ENCODE measurements around the gene MERTK. TPM values are rescaled to one million over a fixed set of nuclear protein-coding genes. Genes with fewer than 3 reads are reported as not detected.

MERTK gene
- total and polyA plus RNA-seq, 2 donors (not counting 1 experiment from before 2014, with no cell fraction given) = 0.04 to 0.34 TPM

DNA sequence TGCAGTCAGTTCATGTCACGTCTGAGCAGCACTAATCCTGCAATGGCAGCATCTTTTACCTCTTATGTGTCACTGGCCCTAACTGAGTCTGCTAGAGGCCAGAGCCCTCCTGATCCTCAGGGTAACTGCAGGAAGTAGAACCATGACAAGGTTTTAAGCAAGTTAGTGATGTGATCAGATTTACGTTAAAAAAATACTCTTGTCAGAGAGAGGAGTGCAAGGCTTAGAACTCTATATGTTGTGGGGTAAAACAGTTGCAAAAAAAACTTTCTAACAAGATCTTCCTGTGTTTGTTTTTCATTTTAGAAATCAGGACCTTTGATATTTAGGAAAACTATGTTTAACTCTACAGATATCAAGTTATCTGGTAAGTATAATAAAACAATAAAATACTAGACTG, 161.3 kb downstream of the MERTK start:
- Histone ChIP-seq H4K20me1 (ENCODE audit: control insufficient read depth, insufficient read depth, low read length, poor library complexity, severe bottlenecking) (peaks cover 10% of the 10 kb centered on the region), H3K4me1 (ENCODE audit: control insufficient read depth in 2 of 2, insufficient read depth in 2 of 2, low read length in 2 of 2) (peaks cover 10 to 11% of the 10 kb centered on the region in 2 donors), H2AFZ (ENCODE audit: insufficient read depth, low read depth, low read length, poor library complexity, severe bottlenecking) (no peak overlapping the region), H3K36me3 (replicated peaks in 1 of 2; ENCODE audit: control extremely low read depth in 1 of 2, control insufficient read depth in 1 of 2, extremely low read depth in 1 of 2, insufficient read depth in 2 of 2, low read length in 1 of 2) (peaks cover 6 to 35% of the 10 kb centered on the region in 2 experiments), H3K79me2 (ENCODE audit: control insufficient read depth, insufficient read depth, low read length) (peaks cover 58% of the 10 kb centered on the region), H3K4me2 (replicated peaks; ENCODE audit: low read depth, low read length, poor library complexity, severe bottlenecking) (no peak overlapping the region), H3K27me3 (replicated peaks in 1 of 4; ENCODE audit: control extremely low read depth in 1 of 4, control insufficient read depth in 3 of 4, insufficient read depth in 4 of 4, low read length in 3 of 4) (no peaks in the 10 kb centered on the region), H3K9me3 (ENCODE audit: control extremely low read depth in 1 of 3, control insufficient read depth in 2 of 3, insufficient read depth in 1 of 3, low read length in 2 of 3) (no peaks in the 10 kb centered on the region), H3K4me3 (ENCODE audit: control extremely low read depth in 1 of 5, extremely low read depth in 1 of 5, insufficient read depth in 1 of 5, low read depth in 2 of 5, low read length in 4 of 5) (no peak overlapping the region), H3K27ac (ENCODE audit: low read length in 2 of 2) (no peak overlapping the region), H3K9ac (ENCODE audit: low read length) (no peak overlapping the region)
- TF ChIP-seq, protein P1, sequence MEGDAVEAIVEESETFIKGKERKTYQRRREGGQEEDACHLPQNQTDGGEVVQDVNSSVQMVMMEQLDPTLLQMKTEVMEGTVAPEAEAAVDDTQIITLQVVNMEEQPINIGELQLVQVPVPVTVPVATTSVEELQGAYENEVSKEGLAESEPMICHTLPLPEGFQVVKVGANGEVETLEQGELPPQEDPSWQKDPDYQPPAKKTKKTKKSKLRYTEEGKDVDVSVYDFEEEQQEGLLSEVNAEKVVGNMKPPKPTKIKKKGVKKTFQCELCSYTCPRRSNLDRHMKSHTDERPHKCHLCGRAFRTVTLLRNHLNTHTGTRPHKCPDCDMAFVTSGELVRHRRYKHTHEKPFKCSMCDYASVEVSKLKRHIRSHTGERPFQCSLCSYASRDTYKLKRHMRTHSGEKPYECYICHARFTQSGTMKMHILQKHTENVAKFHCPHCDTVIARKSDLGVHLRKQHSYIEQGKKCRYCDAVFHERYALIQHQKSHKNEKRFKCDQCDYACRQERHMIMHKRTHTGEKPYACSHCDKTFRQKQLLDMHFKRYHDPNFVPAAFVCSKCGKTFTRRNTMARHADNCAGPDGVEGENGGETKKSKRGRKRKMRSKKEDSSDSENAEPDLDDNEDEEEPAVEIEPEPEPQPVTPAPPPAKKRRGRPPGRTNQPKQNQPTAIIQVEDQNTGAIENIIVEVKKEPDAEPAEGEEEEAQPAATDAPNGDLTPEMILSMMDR (IDR thresholded peaks at IDR 0.05) = no peak
- no peak for TF ChIP-seq EZH2 (IDR thresholded peaks at IDR 0.05; ENCODE audit: borderline replicate concordance, insufficient read depth, low read depth, low read length, poor library complexity, severe bottlenecking)
- Mint-ChIP-seq H3K9me3 (ENCODE audit: insufficient read depth) (no peaks in the 10 kb centered on the region), H3K27ac (no peak overlapping the region), H3K4me3 (no peak overlapping the region), H3K4me1 (peaks cover 50% of the 10 kb centered on the region), H3K27me3 (no peaks in the 10 kb centered on the region)
- CTCF ChIA-PET = no interaction called here
- WGBS (ENCODE audit: insufficient coverage) = 71% methylated on average over 1 of the region's 2 CpGs
- DNase-seq = no peak
- intact Hi-C loops (cut with micrococcal nuclease) = loop anchor here (5.0 to 10.0 kb wide), 3 partner anchors 588 to 1115 kb away; partner anchors contain the start of genes NT5DC4, PSD4 and SLC20A1
- POLR2A ChIA-PET = no interaction called here
- ATAC-seq (ENCODE audit: low read depth) = no peak

DNA sequence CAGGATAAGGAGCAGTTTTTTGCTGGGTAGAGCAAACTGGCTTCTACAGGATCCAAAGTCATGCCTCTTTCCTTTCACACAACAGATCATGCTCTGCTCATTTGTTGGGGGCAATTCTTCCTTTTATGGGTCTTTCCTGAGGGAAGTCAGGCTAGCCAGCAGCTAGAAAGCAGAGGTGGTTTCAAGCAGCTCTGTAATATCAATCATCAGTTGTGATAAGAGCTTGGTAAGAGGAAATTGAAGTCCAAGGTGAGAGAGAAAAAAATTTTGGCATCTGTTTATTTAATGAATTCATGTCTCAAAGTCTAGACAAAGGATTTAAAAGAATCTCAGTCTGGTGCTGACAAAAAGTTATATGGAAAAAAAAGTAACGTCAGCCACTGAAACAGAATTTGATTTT, 162.9 kb downstream of the MERTK start:
- peaks cover 57% of the 10 kb centered on the region for H3K79me2 ChIP-seq (ENCODE audit: control insufficient read depth, insufficient read depth, low read length)
- no peak for DNase-seq
- no peak overlapping the region for H3K27ac ChIP-seq (ENCODE audit: low read length in 2 of 2)
- no peaks in the 10 kb centered on the region for H3K27me3 Mint-ChIP-seq
- WGBS (ENCODE audit: insufficient coverage) = no CpG with 5 or more reads among the region's 1 CpG
- H3K4me1 Mint-ChIP-seq = peaks cover 52% of the 10 kb centered on the region
- H3K4me1 ChIP-seq (ENCODE audit: control insufficient read depth in 2 of 2, insufficient read depth in 2 of 2, low read length in 2 of 2) = peaks cover 9 to 13% of the 10 kb centered on the region in 2 donors
- H3K27me3 ChIP-seq (replicated peaks in 1 of 4; ENCODE audit: control extremely low read depth in 1 of 4, control insufficient read depth in 3 of 4, insufficient read depth in 4 of 4, low read length in 3 of 4) = no peaks in the 10 kb centered on the region
- no peak overlapping the region for H3K4me3 ChIP-seq (ENCODE audit: control extremely low read depth in 1 of 5, extremely low read depth in 1 of 5, insufficient read depth in 1 of 5, low read depth in 2 of 5, low read length in 4 of 5)
- H3K9ac ChIP-seq (ENCODE audit: low read length) = no peak overlapping the region
- H3K4me3 Mint-ChIP-seq = no peak overlapping the region
- ChIA-PET POLR2A (no interaction called here), CTCF (no interaction called here)
- H4K20me1 ChIP-seq (ENCODE audit: control insufficient read depth, insufficient read depth, low read length, poor library complexity, severe bottlenecking) = peaks cover 13% of the 10 kb centered on the region
- TF ChIP-seq, protein P1 (IDR thresholded peaks at IDR 0.05) = no peak
- H3K4me2 ChIP-seq (replicated peaks; ENCODE audit: low read depth, low read length, poor library complexity, severe bottlenecking) = no peak overlapping the region
- no peak for ATAC-seq (ENCODE audit: low read depth)
- intact Hi-C loops (cut with micrococcal nuclease) = no loop called here
- no peak overlapping the region for H3K27ac Mint-ChIP-seq
- no peaks in the 10 kb centered on the region for H3K9me3 Mint-ChIP-seq (ENCODE audit: insufficient read depth)
- peaks cover 10 to 52% of the 10 kb centered on the region in 2 experiments for H3K36me3 ChIP-seq (replicated peaks in 1 of 2; ENCODE audit: control extremely low read depth in 1 of 2, control insufficient read depth in 1 of 2, extremely low read depth in 1 of 2, insufficient read depth in 2 of 2, low read length in 1 of 2)
- H3K9me3 ChIP-seq (ENCODE audit: control extremely low read depth in 1 of 3, control insufficient read depth in 2 of 3, insufficient read depth in 1 of 3, low read length in 2 of 3) = no peaks in the 10 kb centered on the region
- no peak overlapping the region for H2AFZ ChIP-seq (ENCODE audit: insufficient read depth, low read depth, low read length, poor library complexity, severe bottlenecking)
